HG03457 (cell line): ENCODE results near the gene TTC33.

Source experiments
- ATAC-seq: cut with Tn5 transposase; IDR thresholded peaks from one replicate; pipeline ENCODE4 v1.9.1; 2021; ENCODE audit warnings: moderate number of reproducible peaks; ENCODE audit not compliant: unreplicated experiment

The TTC33 gene

DNA sequence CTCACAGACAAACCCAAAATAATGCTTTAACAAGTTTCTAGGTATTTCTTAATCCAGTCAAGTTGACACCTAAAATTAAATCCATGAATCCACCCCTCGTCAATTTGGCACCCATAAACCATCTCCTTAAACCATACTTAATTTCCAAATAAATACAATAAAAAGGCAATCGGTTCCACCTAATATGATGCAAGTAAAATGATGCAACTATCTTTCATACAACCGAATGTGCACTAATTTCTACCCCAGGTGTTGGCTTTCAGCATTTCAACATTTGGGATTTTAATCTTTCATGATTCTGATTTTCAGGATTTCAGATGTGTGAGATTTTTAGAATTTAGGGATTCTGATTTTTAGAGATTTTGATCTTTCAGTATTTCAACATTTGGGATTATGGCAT is 25.1 kb upstream of the TTC33 start:
- ATAC-seq = no peak

DNA sequence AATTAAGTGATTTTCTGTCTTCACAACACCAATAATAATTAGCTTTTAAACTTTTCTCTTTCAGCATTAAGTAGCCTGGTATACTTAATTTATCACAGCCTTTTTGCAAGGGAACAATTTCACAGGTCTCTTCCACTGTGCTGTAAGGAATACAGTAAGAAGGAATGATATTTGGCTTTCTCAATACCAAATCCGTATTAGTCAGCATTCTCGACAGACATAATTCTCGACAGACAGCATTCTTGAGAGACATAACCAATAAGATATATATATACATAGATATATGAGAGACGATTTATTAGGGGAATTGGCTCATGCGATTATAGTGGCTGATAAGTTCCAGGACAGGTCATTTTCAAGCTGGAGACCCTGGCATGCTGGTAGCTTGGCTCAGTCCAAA is 24.4 kb upstream of the TTC33 start:
- no peak for ATAC-seq

DNA sequence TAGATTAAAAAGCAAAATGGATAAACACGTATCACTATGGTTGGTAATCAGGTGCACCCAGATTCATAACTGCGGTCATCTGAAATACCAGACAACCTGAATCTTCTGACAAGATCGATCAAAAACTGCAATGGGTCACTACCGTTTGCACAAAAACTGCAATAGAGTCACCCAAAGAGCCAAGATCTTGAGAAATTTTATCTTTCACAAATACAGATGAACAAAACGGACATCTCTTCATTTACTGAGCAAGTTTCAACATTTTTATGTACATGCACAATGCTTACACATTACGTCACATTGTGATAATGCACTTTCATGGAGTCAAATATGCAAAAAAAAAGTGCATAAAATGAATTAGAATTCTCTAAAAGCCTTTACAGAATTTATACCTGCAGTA is 23.8 kb upstream of the TTC33 start:
- ATAC-seq = no peak

DNA sequence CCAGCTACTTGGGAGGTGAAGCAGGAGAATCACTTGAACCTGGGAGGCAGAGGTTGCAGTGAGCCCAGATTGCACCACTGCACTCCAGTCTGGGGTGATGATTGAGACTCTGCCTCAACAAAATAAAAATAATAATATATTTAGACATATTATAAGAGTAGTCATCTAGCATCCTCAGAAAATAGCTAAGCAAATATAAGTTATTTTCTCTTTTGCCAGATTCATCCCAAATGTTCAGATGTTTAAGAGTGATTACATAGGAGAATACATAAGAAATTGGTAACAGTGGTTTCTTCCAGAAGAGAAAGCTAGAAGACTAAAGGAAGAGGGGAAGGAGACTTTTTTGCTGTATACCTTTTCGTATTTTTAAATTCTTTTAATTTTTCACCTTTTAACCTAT is 22.4 kb upstream of the TTC33 start:
- ATAC-seq = no peak

DNA sequence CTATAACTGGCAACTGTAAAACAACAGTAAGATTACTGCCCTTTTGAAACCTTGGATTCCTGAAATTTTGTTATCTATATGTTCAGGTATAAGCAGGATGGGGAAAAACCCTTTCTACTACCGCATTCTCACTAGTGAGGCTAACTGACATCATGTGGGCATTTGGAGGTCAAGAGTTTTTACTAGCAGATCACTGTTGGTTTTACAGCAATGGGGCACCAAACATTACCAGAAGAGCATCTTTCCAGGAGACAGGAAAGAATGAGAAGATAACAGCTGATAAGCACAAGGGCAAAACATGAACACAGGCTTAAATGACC is 20.9 kb upstream of the TTC33 start:
- ATAC-seq = no peak

DNA sequence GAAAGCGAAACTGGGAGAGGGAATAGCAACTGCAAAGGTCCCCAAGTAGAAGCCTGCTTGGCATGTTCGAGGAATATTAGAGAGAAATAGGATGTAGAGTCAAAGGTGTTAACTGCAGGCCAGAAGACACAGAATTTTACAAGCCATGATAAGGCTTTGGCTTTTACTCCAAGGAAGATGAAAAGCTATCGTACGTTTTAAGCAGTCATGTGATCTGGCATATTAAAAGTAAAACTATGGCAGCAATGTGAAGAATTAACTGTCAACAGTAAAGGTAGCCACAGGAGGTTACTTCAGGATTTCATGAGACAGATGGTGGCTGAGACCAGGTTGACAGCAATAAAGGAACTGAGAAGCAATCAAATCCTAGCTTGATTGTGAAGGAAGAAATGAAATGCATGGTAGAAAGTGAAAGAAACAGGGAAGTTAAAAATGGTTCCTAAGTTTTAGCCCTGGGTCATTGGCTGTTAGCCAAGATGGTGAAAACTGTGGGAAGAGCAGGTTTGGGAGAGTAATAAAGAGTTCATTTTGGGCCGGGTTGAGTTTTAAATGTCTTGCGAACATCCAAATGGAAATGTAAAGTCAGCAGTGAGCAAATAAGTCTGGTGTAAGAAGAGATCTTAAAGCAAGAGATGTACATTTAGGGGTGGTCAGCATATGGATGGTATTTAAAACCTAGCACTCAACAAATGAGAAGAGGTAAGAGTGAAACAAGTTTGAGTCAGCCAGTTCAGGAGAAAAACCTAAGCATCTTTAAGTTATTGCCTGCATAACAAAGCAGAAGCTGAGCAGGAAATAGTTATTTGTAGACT is 20.3 kb upstream of the TTC33 start:
- no peak for ATAC-seq

DNA sequence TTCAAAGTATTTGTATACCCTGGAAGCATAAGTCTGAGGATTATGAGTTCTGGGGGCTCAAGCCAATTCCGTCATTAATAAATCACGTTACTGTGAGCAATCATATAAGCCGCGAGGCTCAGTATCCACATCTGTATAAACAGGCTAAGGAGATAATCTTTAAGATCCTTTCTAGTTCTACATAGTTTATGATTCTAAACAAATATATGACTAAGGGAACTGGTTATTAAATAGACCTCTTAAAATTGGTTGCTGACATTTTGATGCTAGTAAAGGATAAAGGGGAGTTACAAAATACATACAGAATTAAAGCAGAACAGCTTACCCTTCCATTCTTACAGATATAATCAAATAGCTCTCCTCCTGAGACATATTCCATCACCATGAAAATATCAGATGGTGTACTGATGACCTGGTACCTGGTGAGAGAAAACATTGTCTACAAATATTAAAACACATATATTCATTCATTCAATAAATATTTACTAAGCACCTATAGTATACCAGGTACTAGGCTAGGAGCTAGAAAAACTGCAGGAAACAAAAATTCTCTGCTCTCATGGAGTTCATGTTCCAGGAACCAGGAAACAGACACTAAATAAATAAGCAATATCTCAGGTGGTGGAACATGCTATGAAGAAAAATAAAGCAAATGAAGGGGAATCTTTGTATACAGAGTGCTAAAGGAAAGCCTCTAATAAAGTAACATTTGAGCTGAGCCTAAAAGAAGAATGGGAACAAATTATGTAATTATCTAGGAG is 19.5 kb upstream of the TTC33 start:
- ATAC-seq = no peak

DNA sequence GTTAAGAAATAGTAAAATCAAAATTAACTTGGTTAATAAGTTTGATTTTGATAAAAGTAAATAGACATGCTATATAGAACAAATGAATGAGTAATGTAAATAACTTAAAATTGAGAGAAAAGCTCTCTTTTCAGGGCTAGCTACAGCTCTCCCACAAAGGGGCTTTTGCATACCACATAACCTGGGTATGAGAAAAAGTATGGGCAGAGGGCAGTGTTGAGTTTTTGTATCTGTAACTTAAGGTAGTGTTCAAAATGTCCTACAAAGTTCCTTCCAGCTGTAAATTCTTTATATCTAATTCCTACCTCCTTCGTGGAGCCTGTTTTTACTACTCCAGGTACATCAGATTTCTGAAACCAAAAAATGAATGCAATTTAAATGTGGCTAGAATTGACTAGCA is 18.9 kb upstream of the TTC33 start:
- no peak for ATAC-seq

DNA sequence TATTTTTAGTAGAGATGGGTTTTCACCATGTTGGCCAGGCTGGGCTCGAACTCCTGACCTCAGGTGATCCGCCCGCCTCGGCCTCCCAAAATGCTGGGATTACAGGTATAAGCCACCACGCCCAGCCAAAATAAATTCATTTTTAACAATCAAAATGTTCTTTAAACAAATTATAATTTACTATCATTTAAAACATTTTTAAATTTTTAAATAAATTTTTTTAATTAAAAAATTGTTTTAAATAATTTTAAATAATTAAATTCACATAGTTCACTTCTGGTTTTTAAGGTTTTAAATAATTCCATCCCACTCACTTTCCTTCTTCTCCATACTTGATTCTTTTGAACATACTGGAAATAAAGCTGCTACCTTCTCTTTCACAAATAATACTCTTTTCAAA is 15.0 kb upstream of the TTC33 start:
- ATAC-seq = no peak

DNA sequence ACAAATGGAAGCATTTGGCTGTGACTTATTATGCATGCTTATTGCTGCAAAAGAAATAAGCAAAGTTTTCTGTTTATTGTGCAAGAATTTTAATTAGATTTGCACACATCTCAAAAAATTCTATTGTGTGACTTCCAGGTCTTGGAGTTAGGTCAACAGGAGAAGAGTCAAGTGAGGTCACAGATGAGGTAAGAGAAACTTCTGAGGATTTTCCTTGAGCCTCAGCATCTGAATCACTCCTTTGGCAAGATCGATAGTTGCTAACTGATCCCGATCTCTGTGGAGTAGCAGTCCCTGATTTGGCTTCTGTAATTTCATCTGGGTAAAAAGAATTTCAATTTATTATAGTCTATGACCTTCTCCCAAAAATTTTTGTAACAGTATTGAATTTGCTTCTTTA is 6.9 kb upstream of the TTC33 start:
- no peak for ATAC-seq

DNA sequence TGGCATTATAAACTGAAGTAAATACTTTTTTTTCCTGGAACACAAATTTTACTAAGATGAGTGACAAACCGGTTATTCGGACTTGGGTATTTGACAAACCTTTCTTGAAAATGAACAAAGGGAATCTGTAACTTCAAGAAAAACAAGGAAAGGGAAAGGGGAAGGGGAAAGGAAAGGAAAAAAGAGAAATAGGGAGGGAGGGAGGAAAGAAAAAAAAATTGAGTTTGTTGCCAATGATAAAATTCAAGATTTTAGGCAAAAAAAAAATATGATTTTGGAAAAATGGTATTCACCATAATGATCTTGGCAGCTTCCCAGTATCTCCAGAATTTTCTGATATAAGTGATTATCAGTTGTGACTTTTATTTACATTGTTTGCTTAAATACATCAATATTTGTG is 1.6 kb upstream of the TTC33 start:
- ATAC-seq = no peak

DNA sequence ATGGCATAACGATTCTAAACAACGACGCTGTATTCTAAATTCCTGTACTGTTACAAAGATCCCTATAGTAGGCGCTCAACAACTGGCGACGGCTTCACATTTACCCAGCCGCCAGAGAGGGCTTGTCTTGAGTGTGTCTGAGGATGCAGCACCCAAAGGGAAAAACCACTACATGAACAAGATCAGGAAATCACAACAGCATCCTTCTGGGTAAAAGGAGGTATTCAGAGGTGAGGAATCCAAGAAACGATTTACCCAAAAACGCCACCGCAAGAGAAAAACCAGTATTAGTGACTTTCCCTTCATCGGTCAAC is 711 bp downstream of the TTC33 start:
- peak; percentile 80 for ATAC-seq

DNA sequence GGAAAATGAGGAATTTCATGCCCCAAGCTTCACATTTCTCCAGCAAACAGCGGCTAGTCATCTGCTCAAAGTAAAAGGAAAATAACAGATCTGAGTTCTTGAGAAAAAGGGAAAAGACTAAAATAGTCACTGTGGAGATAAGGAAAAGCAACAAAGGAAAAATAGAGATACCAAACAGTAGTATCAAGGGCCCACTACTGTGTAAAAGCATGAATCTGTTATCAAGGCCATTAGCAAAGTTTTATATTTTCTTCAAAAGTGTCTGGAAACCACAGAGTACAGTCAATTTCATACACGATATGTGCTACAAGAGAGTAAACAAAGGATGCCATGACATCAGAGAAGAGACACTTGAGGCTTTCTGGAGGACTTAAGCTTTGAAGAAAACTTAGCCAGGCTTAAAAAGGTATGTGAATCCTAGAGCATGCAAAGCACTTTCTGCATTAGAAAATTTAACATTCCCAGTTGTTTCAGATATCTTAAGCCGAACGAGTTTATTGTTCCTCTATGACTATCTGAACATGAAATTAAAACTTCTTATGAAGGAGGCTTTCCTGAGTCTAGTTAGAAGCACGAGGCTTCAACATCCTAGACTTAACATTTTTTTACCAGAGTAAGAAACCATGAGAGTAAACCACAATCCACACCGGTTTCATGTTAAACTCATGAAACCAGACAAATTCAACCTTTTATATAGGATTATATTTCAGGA is 1.2 kb downstream of the TTC33 start:
- ATAC-seq = peak; percentile 6

DNA sequence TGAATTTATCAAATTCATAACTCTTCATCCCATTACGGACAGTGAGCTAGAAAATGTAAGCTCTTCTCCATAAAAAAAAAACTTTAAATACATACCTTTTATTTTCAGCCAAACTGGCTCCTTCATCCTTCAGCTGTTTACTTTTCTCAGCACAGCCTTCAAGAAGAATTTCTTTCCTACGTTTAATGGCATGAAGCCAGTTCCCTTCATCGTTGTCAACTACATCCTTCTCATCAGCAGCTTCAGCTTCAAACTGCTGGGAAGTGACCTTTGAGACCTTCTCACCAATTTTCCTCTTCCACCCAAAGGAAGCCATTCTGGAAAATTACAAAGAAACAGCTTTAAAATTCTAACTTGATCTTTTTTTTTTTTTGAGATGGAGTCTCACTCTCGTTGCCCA is 9.1 kb downstream of the TTC33 start:
- ATAC-seq = no peak

DNA sequence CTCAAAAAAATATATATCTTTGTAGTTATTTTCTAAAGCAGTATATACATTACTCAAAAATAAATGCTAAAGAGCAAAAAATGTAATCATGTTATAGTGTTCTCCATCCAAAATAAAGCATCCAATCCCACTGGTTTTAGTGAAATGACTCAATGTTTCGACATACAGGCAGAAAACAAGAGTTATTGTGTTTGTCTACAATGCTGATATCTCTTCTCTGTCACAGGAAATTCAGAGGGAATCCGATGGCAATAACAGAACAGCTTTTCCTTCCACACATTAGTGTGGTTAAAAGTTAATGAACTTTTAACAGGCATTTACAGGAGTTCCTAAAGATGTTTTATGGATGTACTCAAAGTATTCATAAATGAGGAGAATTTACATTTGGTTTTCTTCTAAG is 12.0 kb downstream of the TTC33 start:
- no peak for ATAC-seq

DNA sequence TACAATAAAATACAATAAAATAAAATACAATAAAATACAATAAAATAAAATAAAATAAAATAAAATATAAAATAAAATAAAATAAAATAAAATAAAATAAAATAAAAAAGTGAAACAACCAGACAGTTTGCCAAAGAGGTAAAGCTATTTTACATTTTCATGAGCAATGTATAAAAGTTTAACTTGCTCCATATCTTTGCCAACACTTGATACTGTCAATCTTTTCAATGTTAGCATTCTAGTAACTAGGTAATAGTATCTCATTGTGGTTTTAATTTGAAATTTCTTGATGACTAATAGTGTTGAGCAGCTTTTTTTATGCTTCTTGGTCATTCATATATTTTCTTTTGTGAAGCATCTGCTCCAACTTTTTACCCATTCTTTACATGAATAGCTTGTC is 17.3 kb downstream of the TTC33 start:
- ATAC-seq = no peak

DNA sequence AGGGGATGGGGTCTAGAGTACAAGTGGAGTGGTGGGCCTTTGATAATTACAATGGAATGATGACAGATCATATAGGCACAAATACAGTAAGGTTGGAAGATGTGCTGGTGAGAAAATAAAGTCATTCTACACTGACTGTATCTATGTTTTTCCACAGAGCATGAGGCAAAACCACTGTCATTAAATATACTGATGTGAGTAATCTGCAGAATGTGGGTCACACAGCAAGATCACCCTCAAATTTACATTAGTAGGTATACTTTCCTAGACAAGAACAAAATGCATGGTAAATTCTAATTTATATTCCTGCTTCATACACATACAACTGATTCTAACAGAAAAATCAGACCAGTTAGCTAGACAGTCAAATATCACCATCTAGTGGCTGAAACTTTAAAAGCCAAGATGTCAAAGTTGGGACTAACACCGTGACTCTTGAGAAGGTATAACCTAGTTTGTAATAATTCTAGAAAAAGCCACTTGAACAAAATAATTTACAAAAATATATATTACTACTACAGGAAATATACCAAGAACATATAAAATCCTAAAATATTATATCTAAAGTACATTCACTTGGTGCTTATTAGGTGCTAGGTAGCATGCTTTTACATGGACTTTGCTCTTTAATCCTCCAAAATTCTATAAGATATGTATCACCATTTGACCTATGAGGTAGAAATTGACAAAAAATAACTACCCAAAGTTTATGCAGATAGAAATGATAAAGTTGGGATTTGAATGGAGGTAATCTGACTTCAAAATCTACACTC is 19.5 kb downstream of the TTC33 start:
- no peak for ATAC-seq

DNA sequence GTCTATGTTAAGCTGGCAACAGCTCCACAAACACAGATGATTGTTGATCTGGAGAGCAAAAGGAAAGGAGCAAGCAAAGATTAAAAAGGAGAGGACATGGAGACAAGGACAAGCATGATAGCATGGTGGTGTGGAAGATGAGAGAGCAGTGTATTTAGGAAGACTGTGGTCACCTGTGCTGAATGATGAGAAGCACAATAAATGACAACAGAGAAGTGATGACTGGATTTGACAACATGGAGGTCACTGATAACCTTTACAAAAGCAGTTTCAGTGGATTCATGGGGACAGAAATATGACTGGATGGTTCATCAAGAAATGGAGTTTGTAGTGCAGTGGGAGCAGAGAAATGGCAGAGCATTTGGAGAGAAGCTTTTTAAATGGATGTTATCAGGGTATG is 20.2 kb downstream of the TTC33 start:
- no peak for ATAC-seq

DNA sequence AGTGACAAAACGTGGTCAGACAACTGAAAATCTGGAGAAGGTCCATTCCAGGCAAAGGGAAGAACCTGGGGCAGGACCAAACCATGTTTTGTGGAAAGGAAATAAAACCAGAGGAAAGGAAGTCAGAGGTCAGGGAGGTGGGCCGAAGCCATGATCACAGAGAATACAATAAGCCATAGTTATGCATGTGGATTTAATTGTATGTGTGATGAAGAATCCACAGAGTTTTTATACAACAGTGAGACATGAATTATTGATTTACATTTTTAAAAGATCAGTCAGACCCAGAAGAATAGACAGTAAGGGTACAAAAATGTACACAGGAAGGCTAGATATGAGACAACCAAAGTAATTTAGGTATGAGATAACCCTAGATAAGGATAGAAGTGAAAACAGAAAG is 20.8 kb downstream of the TTC33 start:
- ATAC-seq = no peak

DNA sequence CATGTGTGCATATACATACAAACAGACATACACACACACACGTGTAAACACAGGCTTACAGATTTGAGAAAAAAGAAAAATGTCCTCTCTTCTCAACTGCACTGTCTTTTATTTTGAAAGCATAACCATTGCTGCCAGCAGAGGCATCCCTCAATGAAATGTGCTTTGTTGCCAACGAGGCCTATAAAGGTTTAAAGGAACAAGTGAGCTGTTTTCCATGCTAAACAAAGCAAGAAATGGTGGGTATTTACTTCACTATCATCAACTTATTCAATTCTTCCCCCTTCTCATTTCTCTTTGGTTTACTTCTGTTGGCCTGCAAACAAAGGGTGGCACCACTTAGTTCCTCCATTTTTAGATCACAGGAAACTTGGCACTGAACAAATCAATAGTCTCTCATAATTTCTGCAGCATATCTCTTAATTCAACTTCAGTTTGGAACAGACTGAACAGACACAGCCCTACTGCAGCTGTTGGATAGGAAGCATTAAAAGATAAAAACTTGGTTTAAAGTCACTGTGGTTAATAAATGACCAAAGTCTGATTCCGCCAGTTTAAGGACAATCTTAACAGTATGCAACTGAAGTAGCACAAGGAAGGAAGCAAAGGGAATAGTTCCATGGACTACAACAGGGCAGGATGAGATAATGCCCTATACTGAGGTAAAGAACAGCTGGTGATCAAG is 21.7 kb downstream of the TTC33 start:
- no peak for ATAC-seq

DNA sequence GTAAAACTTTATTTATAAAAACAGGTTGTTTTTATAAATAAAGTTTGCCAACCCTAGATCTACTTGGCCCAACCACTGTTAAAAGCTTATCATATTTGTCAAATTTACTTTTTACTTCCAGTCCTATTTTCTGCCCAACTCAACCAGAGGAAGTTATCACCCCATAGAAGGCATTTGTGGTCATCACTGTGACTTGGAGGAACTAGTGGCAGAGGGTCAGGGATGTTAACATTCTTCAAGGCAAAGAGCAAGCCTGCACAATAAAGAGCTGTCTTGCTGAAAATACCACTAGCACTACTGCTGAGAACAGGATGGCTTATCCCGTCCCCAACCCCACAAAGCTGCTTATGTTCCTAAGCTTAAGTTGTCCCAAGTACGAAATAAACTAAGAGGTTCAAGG is 22.3 kb downstream of the TTC33 start:
- no peak for ATAC-seq
